ENCODE measurements around the gene CDHR3. TPM values are rescaled to one million over a fixed set of nuclear protein-coding genes. Genes with fewer than 3 reads are reported as not detected.

CDHR3 gene
- total RNA-seq, 1 donor from 2014 or later: 1.1 TPM

DNA sequence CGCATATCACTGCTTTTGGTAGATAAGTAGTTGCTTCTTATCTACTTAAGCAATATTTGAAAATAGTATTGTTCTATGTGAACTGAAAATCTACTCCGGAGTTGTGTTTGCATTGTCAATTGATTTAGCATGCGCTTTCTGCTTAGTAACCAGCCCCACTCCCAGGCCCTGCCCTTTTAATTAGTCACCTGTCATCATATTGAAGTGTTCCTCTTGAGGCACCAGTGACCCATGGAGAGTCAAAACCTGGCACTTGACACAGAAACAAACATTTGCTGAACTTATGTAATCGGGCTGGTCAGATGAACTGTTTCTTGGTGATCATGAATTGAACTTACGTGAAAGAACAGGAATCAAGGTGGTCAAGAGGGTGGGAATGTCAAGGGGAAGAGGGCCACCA, 27.8 kb upstream of the CDHR3 start:
- TF ChIP-seq CTCF (IDR thresholded peaks at IDR 0.05; ENCODE audit: insufficient read depth, low read length, severe bottlenecking): no peak
- H3K36me3 ChIP-seq (ENCODE audit: control insufficient read depth, insufficient read depth, low read length): no peaks in the 10 kb centered on the region
- H3K27me3 ChIP-seq (ENCODE audit: control insufficient read depth, insufficient read depth, low read length): no peaks in the 10 kb centered on the region
- DNase-seq (ENCODE audit: low read depth) (peak; percentile 34), FAIRE-seq (peak; percentile 23)
- no peak overlapping the region for H3K4me3 ChIP-seq (ENCODE audit: low read depth, low read length)

DNA sequence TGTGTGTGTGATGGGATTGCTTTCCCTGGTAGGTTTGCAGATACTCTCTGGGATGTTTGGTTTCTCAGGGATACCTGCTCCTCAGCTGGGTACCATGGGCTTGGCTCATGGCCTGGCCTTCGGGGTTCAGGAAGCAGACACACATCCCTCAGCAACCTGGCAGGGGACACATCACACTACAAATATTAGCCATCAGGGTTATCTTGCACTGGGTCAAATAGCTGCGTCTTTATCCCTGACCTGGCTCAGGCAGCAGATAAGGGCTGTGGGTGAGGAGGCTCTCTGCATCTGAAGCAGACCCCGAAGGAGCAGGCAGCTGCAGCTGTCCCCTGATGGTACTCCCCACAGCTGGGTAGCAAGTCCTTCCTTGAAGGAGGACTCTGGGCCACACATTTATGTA, 25.7 kb upstream of the CDHR3 start:
- no peak overlapping the region for H3K4me3 ChIP-seq (ENCODE audit: low read depth, low read length)
- no peaks in the 10 kb centered on the region for H3K27me3 ChIP-seq (ENCODE audit: control insufficient read depth, insufficient read depth, low read length)
- no peak for FAIRE-seq
- no peak for TF ChIP-seq CTCF (IDR thresholded peaks at IDR 0.05; ENCODE audit: insufficient read depth, low read length, severe bottlenecking)
- H3K36me3 ChIP-seq (ENCODE audit: control insufficient read depth, insufficient read depth, low read length): no peaks in the 10 kb centered on the region
- no peak for DNase-seq (ENCODE audit: low read depth)

- Histone ChIP-seq H3K36me3 (ENCODE audit: control insufficient read depth, insufficient read depth, low read length) (no peaks in the 10 kb centered on the region), H3K27me3 (ENCODE audit: control insufficient read depth, insufficient read depth, low read length) (no peaks in the 10 kb centered on the region), H3K4me3 (ENCODE audit: low read depth, low read length) (no peak overlapping the region)
- TF ChIP-seq CTCF (IDR thresholded peaks at IDR 0.05; ENCODE audit: insufficient read depth, low read length, severe bottlenecking): no peak
- DNase-seq (ENCODE audit: low read depth) (no peak), FAIRE-seq (no peak)
Measured at GRCh38 chr7:105940109-105940508, 23.0 kb upstream of the CDHR3 start.

- H3K4me3 ChIP-seq (ENCODE audit: low read depth, low read length): no peak overlapping the region
- H3K27me3 ChIP-seq (ENCODE audit: control insufficient read depth, insufficient read depth, low read length): no peaks in the 10 kb centered on the region
- DNase-seq (ENCODE audit: low read depth): no peak
- no peak for TF ChIP-seq CTCF (IDR thresholded peaks at IDR 0.05; ENCODE audit: insufficient read depth, low read length, severe bottlenecking)
- FAIRE-seq: no peak
- H3K36me3 ChIP-seq (ENCODE audit: control insufficient read depth, insufficient read depth, low read length): no peaks in the 10 kb centered on the region
Measured at GRCh38 chr7:105941596-105941995, 21.5 kb upstream of the CDHR3 start.

DNA sequence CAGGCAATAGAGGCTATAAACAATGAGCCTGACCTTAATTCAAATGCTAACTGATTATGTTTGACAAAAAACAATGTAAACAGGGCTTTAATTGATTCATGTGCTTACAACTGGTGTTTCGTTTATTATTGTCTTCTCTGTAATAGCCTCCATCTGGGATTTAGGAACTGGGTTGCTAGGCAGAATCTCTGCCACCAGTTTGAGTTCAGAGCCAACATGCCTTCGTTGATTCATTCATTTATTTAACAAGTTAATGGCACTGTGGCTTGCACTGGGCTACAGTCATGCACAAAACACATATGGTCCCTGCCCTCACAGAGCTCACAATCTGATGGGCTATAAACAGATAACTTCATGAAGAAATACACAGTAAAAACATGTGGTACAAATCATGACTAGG, 19.6 kb upstream of the CDHR3 start:
- no peak overlapping the region for H3K4me3 ChIP-seq (ENCODE audit: low read depth, low read length)
- no peak for TF ChIP-seq CTCF (IDR thresholded peaks at IDR 0.05; ENCODE audit: insufficient read depth, low read length, severe bottlenecking)
- FAIRE-seq (no peak), DNase-seq (ENCODE audit: low read depth) (no peak)
- no peaks in the 10 kb centered on the region for H3K36me3 ChIP-seq (ENCODE audit: control insufficient read depth, insufficient read depth, low read length)
- H3K27me3 ChIP-seq (ENCODE audit: control insufficient read depth, insufficient read depth, low read length): no peaks in the 10 kb centered on the region

DNA sequence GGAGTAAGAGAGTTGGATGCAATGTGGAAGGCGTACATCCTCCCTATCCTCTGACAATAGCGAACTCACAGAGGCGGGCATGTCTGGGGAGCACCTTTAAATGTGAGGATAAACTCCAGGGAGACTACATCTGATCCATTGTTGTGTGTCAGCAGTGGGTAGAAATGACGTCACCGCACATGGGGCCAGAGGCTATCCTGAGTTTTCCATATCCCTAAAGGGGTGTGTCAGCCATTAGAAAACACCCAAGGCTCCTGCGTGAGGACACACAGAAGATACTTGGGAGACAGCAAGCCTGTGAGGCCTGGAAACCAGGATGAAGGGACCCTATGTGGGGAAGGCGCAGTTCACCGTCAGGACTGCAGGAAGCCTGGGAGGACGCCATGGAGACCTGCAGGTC, 17.2 kb upstream of the CDHR3 start:
- no peak for TF ChIP-seq CTCF (IDR thresholded peaks at IDR 0.05; ENCODE audit: insufficient read depth, low read length, severe bottlenecking)
- no peaks in the 10 kb centered on the region for H3K36me3 ChIP-seq (ENCODE audit: control insufficient read depth, insufficient read depth, low read length)
- no peaks in the 10 kb centered on the region for H3K27me3 ChIP-seq (ENCODE audit: control insufficient read depth, insufficient read depth, low read length)
- DNase-seq (ENCODE audit: low read depth): no peak
- no peak for FAIRE-seq
- H3K4me3 ChIP-seq (ENCODE audit: low read depth, low read length): no peak overlapping the region
